GM23338 (cell line): ENCODE data around the gene NLRC5. TPM values are rescaled to one million over a fixed set of nuclear protein-coding genes. Genes with fewer than 3 reads are reported as not detected.

Experiments
- ATAC-seq: fragments of 200-7000 bp; cut with Tn5 transposase; 3 replicates; pipeline ENCODE4 v1.9.1; 2020
- DNase-seq: peaks from one replicate; pipeline ENCODE4 v3.0.0-alpha.2; 2015; ENCODE audit warnings: low spot score
- H2AFZ ChIP-seq: fragments of 200-600 bp; sonication (generic); 2 replicates; pipeline ENCODE4 v1.8.0; 2016; ENCODE audit warnings: antibody characterized with exemption, mild to moderate bottlenecking, moderate library complexity
- H3F3A ChIP-seq: fragments of 200-600 bp; sonication (generic); replicated peaks from 2 replicates; pipeline ENCODE4 v1.8.0; 2017; ENCODE audit warnings: antibody characterized with exemption, mixed run types, low read depth
- H3K27ac ChIP-seq: fragments of 200-600 bp; sonication (generic); 2 replicates; pipeline ENCODE4 v1.6.1; 2016; ENCODE audit warnings: low read depth
- H3K27me3 ChIP-seq: fragments of 200-600 bp; sonication (generic); 2 replicates; pipeline ENCODE4 v1.8.0; 2016; ENCODE audit warnings: mild to moderate bottlenecking, mixed run types, moderate library complexity; ENCODE audit not compliant: insufficient read depth
- H3K36me3 ChIP-seq: fragments of 200-600 bp; sonication (generic); 2 replicates; pipeline ENCODE4 v1.8.0; 2016; ENCODE audit warnings: mild to moderate bottlenecking; ENCODE audit not compliant: insufficient read depth
- H3K4me1 ChIP-seq: fragments of 200-600 bp; sonication (generic); 2 replicates; pipeline ENCODE4 v1.8.0; 2016; ENCODE audit warnings: mild to moderate bottlenecking, moderate library complexity; ENCODE audit not compliant: insufficient read depth
- H3K4me2 ChIP-seq: fragments of 200-600 bp; sonication (generic); 2 replicates; pipeline ENCODE4 v1.7.1; 2017; ENCODE audit warnings: mixed run types
- H3K4me3 ChIP-seq: fragments of 200-600 bp; sonication (generic); 2 replicates; pipeline ENCODE4 v1.6.1; 2016; ENCODE audit warnings: mixed run types
- H3K79me2 ChIP-seq: fragments of 200-600 bp; sonication (generic); replicated peaks from 2 replicates; pipeline ENCODE4 v1.8.0; 2017; ENCODE audit warnings: mild to moderate bottlenecking; ENCODE audit not compliant: insufficient read depth
- H3K9me2 ChIP-seq: fragments of 200-600 bp; sonication (generic); 2 replicates; pipeline ENCODE4 v1.8.0; 2017; ENCODE audit not compliant: insufficient read depth
- H4K20me1 ChIP-seq: fragments of 200-600 bp; sonication (generic); replicated peaks from 2 replicates; pipeline ENCODE4 v1.8.0; 2017; ENCODE audit warnings: mild to moderate bottlenecking; ENCODE audit not compliant: insufficient read depth
- H3K27ac Mint-ChIP-seq: 2 replicates; pipeline ENCODE4 v1.8.0; 2020; ENCODE audit warnings: inconsistent platforms, mild to moderate bottlenecking, moderate library complexity, mixed read lengths
- H3K27me3 Mint-ChIP-seq: 3 replicates; pipeline ENCODE4 v1.8.0; 2022; ENCODE audit warnings: low read depth, mild to moderate bottlenecking, moderate library complexity, mixed read lengths, inconsistent platforms; ENCODE audit not compliant: insufficient read depth, poor library complexity
- H3K36me3 Mint-ChIP-seq: 3 replicates; pipeline ENCODE4 v1.8.0; 2021; ENCODE audit warnings: low read depth, mild to moderate bottlenecking, inconsistent platforms, moderate library complexity, mixed read lengths
- H3K4me1 Mint-ChIP-seq: 3 replicates; pipeline ENCODE4 v1.8.0; 2020; ENCODE audit warnings: mild to moderate bottlenecking, inconsistent platforms, mixed read lengths
- H3K4me3 Mint-ChIP-seq: 3 replicates; pipeline ENCODE4 v1.8.0; 2021; ENCODE audit warnings: moderate library complexity, mild to moderate bottlenecking, inconsistent platforms, mixed read lengths
- H3K9me3 Mint-ChIP-seq: 3 replicates; pipeline ENCODE4 v1.8.0; 2020; ENCODE audit warnings: moderate library complexity, mild to moderate bottlenecking, inconsistent platforms, mixed read lengths
- EZH2 ChIP-seq: fragments of 200-600 bp; sonication (generic); IDR thresholded peaks from one replicate; pipeline ENCODE4 v1.8.0; 2017; ENCODE audit warnings: antibody characterized with exemption, mild to moderate bottlenecking, low read depth; ENCODE audit not compliant: unreplicated experiment
- EZH2phosphoT487 ChIP-seq: fragments of 200-600 bp; sonication (generic); IDR thresholded peaks from one replicate; pipeline ENCODE4 v1.8.1; 2018; ENCODE audit warnings: antibody characterized with exemption; ENCODE audit not compliant: unreplicated experiment
- STAT1 ChIP-seq: IDR thresholded peaks from one replicate; pipeline ENCODE4 v1.6.1; 2016; ENCODE audit warnings: antibody characterized with exemption; ENCODE audit not compliant: unreplicated experiment
- ZNF114 ChIP-seq: fragments of 250-450 bp; sonication (Bioruptor Pico); IDR thresholded peaks from 2 replicates; pipeline ENCODE4 v1.5.0; 2020; ENCODE audit warnings: mild to moderate bottlenecking, moderate library complexity
- polyA plus RNA-seq: library from polyadenylated mRNA; unstranded; fragments of >200 nt; fragmentation: Nextera tagmentation; extraction: Ambion mirVana; gene quantifications from 2 replicates; pipeline ENCODE4 v1.2.1, GENCODE V29; 2016
- total RNA-seq: library from RNA; depleted of rRNA; stranded (reverse); fragments of >200 nt; shearing (Covaris generic); gene quantifications from 2 replicates; pipeline ENCODE4 v1.2.3, GENCODE V29; 2014
- TF ChIP-seq, protein P1 (sequence below): fragments of 250-450 bp; sonication (Bioruptor Pico); IDR thresholded peaks from 2 replicates; pipeline ENCODE4 v1.5.0; 2020; ENCODE audit warnings: mild to moderate bottlenecking, moderate library complexity

The NLRC5 gene
- total and polyA plus RNA-seq, 2 experiments from 2014 or later = 2.3 to 3.9 TPM

DNA sequence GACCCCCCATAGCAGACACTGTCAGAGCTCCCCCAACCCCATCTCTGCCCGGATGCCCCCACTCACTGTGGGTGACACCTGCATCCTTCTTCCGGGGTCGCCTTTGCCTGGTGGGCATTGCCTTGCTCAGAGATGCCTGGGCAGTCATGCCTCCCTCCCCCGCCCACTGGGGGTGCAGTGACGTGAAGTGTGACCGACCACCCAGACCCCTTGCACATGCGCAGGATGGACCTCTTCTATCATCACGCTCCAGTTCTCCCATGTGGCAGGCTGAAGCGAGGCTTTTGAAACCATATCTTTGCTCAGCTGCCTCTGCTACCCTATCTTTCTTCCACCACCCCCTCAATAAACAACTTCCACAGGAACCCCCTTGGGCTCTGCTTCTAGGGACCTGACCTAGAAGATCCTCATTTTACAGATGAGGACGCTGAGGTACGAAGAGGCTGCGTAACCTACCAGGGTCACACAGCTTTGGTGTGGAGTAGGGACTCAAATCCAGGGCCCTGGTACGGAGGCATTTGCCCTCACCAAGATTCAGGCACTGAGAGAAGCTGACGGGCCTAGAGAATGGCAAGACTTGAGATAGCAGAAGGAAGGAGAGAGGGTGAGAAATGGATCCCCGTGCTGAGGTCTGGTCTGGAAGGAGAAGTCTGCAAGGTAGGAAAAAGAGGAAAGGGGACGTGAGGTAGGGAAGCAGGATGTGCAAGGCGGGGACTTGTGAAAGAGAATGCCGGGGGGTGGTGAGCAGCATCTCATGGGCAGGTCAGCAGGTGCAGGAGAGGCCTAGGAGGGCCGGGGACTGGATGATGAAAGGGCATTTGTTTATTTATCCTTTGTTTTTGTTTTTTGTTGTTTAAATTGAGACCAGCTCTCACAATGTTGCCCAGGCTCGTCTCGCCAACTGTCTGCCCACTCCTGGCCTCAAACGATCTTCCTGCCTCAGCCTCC lies 14.4 kb downstream of the NLRC5 start:
- Histone ChIP-seq H3K4me3 (no peak overlapping the region), H3K9me2 (no peaks in the 10 kb centered on the region), H3F3A (no peaks in the 10 kb centered on the region), H4K20me1 (no peaks in the 10 kb centered on the region), H3K79me2 (no peaks in the 10 kb centered on the region), H3K27me3 (no peaks in the 10 kb centered on the region), H3K4me2 (no peak overlapping the region), H3K27ac (no peak overlapping the region), H2AFZ (no peak overlapping the region), H3K36me3 (no peaks in the 10 kb centered on the region), H3K4me1 (peaks cover 6% of the 10 kb centered on the region; the same call in 1 of the 2 replicates)
- Mint-ChIP-seq H3K36me3 (no peaks in the 10 kb centered on the region), H3K4me1 (peaks cover 16% of the 10 kb centered on the region), H3K9me3 (no peaks in the 10 kb centered on the region), H3K4me3 (no peak overlapping the region), H3K27me3 (peaks cover 8% of the 10 kb centered on the region), H3K27ac (no peak overlapping the region)
- no peak for TF ChIP-seq STAT1
- no peak for TF ChIP-seq EZH2
- TF ChIP-seq, protein P1, sequence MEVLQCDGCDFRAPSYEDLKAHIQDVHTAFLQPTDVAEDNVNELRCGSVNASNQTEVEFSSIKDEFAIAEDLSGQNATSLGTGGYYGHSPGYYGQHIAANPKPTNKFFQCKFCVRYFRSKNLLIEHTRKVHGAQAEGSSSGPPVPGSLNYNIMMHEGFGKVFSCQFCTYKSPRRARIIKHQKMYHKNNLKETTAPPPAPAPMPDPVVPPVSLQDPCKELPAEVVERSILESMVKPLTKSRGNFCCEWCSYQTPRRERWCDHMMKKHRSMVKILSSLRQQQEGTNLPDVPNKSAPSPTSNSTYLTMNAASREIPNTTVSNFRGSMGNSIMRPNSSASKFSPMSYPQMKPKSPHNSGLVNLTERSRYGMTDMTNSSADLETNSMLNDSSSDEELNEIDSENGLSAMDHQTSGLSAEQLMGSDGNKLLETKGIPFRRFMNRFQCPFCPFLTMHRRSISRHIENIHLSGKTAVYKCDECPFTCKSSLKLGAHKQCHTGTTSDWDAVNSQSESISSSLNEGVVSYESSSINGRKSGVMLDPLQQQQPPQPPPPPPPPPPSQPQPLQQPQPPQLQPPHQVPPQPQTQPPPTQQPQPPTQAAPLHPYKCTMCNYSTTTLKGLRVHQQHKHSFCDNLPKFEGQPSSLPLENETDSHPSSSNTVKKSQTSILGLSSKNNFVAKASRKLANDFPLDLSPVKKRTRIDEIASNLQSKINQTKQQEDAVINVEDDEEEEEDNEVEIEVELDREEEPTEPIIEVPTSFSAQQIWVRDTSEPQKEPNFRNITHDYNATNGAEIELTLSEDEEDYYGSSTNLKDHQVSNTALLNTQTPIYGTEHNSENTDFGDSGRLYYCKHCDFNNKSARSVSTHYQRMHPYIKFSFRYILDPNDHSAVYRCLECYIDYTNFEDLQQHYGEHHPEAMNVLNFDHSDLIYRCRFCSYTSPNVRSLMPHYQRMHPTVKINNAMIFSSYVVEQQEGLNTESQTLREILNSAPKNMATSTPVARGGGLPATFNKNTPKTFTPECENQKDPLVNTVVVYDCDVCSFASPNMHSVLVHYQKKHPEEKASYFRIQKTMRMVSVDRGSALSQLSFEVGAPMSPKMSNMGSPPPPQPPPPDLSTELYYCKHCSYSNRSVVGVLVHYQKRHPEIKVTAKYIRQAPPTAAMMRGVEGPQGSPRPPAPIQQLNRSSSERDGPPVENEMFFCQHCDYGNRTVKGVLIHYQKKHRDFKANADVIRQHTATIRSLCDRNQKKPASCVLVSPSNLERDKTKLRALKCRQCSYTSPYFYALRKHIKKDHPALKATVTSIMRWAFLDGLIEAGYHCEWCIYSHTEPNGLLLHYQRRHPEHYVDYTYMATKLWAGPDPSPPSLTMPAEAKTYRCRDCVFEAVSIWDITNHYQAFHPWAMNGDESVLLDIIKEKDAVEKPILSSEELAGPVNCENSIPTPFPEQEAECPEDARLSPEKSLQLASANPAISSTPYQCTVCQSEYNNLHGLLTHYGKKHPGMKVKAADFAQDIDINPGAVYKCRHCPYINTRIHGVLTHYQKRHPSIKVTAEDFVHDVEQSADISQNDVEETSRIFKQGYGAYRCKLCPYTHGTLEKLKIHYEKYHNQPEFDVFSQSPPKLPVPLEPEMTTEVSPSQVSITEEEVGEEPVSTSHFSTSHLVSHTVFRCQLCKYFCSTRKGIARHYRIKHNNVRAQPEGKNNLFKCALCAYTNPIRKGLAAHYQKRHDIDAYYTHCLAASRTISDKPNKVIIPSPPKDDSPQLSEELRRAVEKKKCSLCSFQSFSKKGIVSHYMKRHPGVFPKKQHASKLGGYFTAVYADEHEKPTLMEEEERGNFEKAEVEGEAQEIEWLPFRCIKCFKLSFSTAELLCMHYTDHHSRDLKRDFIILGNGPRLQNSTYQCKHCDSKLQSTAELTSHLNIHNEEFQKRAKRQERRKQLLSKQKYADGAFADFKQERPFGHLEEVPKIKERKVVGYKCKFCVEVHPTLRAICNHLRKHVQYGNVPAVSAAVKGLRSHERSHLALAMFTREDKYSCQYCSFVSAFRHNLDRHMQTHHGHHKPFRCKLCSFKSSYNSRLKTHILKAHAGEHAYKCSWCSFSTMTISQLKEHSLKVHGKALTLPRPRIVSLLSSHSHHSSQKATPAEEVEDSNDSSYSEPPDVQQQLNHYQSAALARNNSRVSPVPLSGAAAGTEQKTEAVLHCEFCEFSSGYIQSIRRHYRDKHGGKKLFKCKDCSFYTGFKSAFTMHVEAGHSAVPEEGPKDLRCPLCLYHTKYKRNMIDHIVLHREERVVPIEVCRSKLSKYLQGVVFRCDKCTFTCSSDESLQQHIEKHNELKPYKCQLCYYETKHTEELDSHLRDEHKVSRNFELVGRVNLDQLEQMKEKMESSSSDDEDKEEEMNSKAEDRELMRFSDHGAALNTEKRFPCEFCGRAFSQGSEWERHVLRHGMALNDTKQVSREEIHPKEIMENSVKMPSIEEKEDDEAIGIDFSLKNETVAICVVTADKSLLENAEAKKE = no peak
- no peak for TF ChIP-seq EZH2phosphoT487
- TF ChIP-seq ZNF114 (CRISPR knock-in tag) = no peak
- DNase-seq (peak; percentile 25), ATAC-seq (peak; percentile 56)
